ENCODE results near the gene ADAM22. TPM values are rescaled to one million over a fixed set of nuclear protein-coding genes. Genes with fewer than 3 reads are reported as not detected.

ADAM22 gene
- polyA plus RNA-seq, 2 of the 4 experiments (the other 2 are of a cell fraction), result 0.53 to 0.59 TPM

DNA sequence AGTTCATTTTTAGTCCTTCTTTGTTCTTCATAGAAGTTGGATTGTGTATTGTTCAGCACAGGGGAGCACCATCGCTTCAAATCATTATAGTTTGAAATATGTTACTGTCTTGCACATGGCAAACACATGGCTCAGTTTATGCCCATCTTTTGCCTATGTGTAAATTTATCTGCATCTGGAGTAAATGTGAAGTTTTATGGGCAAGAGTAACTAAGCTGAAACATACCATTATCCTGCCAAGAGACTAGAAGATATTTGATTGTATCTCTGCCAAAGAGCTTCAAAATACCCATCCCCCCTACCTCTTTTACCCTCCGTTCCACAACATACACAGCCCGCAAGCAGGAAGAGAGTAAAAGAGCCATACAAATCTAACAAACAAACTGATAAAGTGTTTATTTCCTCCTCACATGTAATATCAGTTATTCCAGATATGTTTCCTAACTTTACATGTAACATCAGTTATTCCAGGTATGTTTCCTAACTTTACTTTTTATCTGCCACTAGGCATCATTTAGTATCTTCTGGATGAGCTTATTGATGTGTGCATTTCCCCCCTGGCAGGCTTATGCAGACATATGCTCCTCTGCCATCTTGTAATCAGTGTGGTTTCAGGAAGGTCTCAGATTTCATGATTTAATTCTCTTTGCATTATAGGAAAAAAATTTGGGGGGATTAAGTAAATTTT lies 158.1 kb downstream of the ADAM22 start:
- ATAC-seq (no peak), FAIRE-seq (no peak), DNase-seq (ENCODE audit: low read depth in 1 of 2, low spot score in 1 of 2) (no peak)
- Histone ChIP-seq H3K27ac (no peak overlapping the region), H3K4me1 (no peaks in the 10 kb centered on the region), H3K4me3 (no peak overlapping the region), H3K4me2 (no peak overlapping the region), H3K9me3 (no peaks in the 10 kb centered on the region)
- TF ChIP-seq TP53 (CRISPR knock-in tag; IDR thresholded peaks at IDR 0.05) (no peak), NPAS2 (CRISPR knock-in tag; IDR thresholded peaks at IDR 0.05; ENCODE audit: borderline replicate concordance) (no peak), ZC3H11A (IDR thresholded peaks at IDR 0.05) (no peak), CBX8 (IDR thresholded peaks at IDR 0.05) (no peak), PHF8 (IDR thresholded peaks at IDR 0.05; ENCODE audit: borderline replicate concordance, low read depth) (no peak), HOXB5 (CRISPR knock-in tag; IDR thresholded peaks at IDR 0.05) (no peak), E2F6 (IDR thresholded peaks at IDR 0.05; ENCODE audit: borderline replicate concordance, low read depth) (no peak), RCOR1 (IDR thresholded peaks at IDR 0.05; ENCODE audit: low read depth, low read length) (no peak), ELK1 (IDR thresholded peaks at IDR 0.05; ENCODE audit: low read depth, low read length) (no peak), HMGXB4 (CRISPR knock-in tag; IDR thresholded peaks at IDR 0.05; ENCODE audit: borderline replicate concordance) (no peak), RAD21 (conservative IDR thresholded peaks at IDR 0.05 in 1 of 2, IDR thresholded peaks at IDR 0.05 in 1 of 2) (no peak), CHD2 (IDR thresholded peaks at IDR 0.05; ENCODE audit: low read length, partially characterized antibody) (no peak), CHD4 (IDR thresholded peaks at IDR 0.05; ENCODE audit: borderline replicate concordance) (no peak), HOXB13 (CRISPR knock-in tag; IDR thresholded peaks at IDR 0.05; ENCODE audit: low read depth) (no peak)
- TF ChIP-seq, protein P1, sequence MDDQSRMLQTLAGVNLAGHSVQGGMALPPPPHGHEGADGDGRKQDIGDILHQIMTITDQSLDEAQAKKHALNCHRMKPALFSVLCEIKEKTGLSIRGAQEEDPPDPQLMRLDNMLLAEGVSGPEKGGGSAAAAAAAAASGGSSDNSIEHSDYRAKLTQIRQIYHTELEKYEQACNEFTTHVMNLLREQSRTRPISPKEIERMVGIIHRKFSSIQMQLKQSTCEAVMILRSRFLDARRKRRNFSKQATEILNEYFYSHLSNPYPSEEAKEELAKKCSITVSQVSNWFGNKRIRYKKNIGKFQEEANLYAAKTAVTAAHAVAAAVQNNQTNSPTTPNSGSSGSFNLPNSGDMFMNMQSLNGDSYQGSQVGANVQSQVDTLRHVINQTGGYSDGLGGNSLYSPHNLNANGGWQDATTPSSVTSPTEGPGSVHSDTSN (IDR thresholded peaks at IDR 0.05), result no peak
- 63% methylated on average over 3 of the region's 3 CpGs for WGBS (ENCODE audit: missing lambda C conversion rate)
- CTCF ChIA-PET, result no interaction called here
- POLR2A ChIA-PET, result no interaction called here

DNA sequence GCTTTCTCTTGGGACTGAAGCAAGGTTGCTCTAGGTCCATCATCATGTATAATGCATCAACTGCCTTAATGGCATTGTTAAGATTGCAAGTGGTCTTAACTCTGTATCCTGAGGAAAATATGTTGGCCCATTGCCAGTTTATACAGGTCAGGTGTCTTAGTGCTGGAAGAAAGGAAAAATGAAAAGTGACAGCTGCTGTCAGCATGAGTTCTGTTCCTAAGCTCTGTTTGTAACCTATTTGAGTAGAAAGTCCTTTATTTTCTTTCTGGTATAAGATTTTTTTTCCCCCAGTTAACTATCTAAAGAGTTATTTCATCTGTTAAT lies 158.6 kb downstream of the ADAM22 start:
- ChIA-PET CTCF (no interaction called here), POLR2A (no interaction called here)
- no peak for ATAC-seq

DNA sequence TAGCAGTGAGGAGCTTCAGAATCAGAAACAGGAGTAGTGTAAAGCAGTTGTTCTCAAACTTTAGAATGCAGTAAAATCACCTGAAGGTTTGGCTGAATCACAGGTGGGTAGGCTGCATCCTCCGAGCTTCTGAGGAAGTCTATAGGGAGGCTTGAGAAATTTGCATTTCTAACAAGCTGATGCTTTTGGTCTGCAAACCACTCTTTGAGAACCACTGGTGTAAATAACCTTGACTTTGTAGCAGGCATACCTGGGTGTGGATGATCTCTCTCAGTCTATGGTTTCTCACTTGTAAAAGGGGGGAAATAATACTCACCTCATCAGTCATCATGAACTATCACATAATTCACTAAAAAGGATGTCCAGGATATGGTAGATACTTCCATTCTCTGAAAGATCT lies 167.7 kb downstream of the ADAM22 start:
- H3K4me3 ChIP-seq, result no peak overlapping the region
- DNase-seq (ENCODE audit: low read depth in 1 of 2, low spot score in 1 of 2), result no peak
- H3K27ac ChIP-seq, result no peak overlapping the region
- H3K4me1 ChIP-seq, result no peaks in the 10 kb centered on the region
- no peak overlapping the region for H3K4me2 ChIP-seq
- no peak for TF ChIP-seq MAX (IDR thresholded peaks at IDR 0.05)
- no peak for TF ChIP-seq EHMT2 (IDR thresholded peaks at IDR 0.05; ENCODE audit: low read depth)
- TF ChIP-seq RCOR1 (IDR thresholded peaks at IDR 0.05; ENCODE audit: low read depth, low read length), result no peak
- no peak for TF ChIP-seq ESRRA (IDR thresholded peaks at IDR 0.05; ENCODE audit: borderline replicate concordance, low read length)
- TF ChIP-seq MYC (IDR thresholded peaks at IDR 0.05; ENCODE audit: borderline replicate concordance, low read length), result no peak
- TF ChIP-seq HES2 (IDR thresholded peaks at IDR 0.05), result no peak
- no peak for TF ChIP-seq HOXA7 (CRISPR knock-in tag; IDR thresholded peaks at IDR 0.05)
- no peak for TF ChIP-seq JUNB (IDR thresholded peaks at IDR 0.05)
- TF ChIP-seq RAD21 (conservative IDR thresholded peaks at IDR 0.05 in 1 of 2, IDR thresholded peaks at IDR 0.05 in 1 of 2), result no peak
- no peak for TF ChIP-seq KDM1A (IDR thresholded peaks at IDR 0.05; ENCODE audit: low read depth)
- no peak for TF ChIP-seq FOXS1 (CRISPR knock-in tag; IDR thresholded peaks at IDR 0.05)
- no peak for TF ChIP-seq SREBF2 (IDR thresholded peaks at IDR 0.05)
- no peak for TF ChIP-seq BHLHE40 (IDR thresholded peaks at IDR 0.05; ENCODE audit: low read depth, low read length)
- no peak for TF ChIP-seq RARB (CRISPR knock-in tag; IDR thresholded peaks at IDR 0.05)
- TF ChIP-seq KDM5A (IDR thresholded peaks at IDR 0.05), result no peak
- no peak for TF ChIP-seq FOSB (CRISPR knock-in tag; IDR thresholded peaks at IDR 0.05)
- no peak for FAIRE-seq
- POLR2A ChIA-PET, result no interaction called here
- no peak for ATAC-seq
- 18% methylated on average over 1 of the region's 1 CpG for WGBS (ENCODE audit: missing lambda C conversion rate)
- H3K9me3 ChIP-seq, result no peaks in the 10 kb centered on the region
- CTCF ChIA-PET, result interaction anchor here (1.1 to 2.0 kb wide), 3 partner anchors 10 to 143 kb away, joined by 3 to 5 read pairs (median 4); no protein-coding TSS in a partner anchor

More for the DNA sequence above, 158.6 kb downstream of the ADAM22 start:
- Histone ChIP-seq H3K27ac (no peak overlapping the region), H3K9me3 (no peaks in the 10 kb centered on the region), H3K4me2 (no peak overlapping the region), H3K4me1 (no peaks in the 10 kb centered on the region), H3K4me3 (no peak overlapping the region)
- FAIRE-seq (no peak), DNase-seq (ENCODE audit: low read depth in 1 of 2, low spot score in 1 of 2) (no peak)
- TF ChIP-seq RCOR1 (IDR thresholded peaks at IDR 0.05; ENCODE audit: low read depth, low read length), result no peak
- no peak for TF ChIP-seq GATA3 (IDR thresholded peaks at IDR 0.05; ENCODE audit: borderline replicate concordance)
- no peak for TF ChIP-seq TFCP2L1 (CRISPR knock-in tag; IDR thresholded peaks at IDR 0.05)
- TF ChIP-seq EHF (CRISPR knock-in tag; IDR thresholded peaks at IDR 0.05), result no peak
- no peak for TF ChIP-seq POLR2A (IDR thresholded peaks at IDR 0.05; ENCODE audit: low read length)
- TF ChIP-seq HDAC2 (IDR thresholded peaks at IDR 0.05), result no peak
- TF ChIP-seq ZFP36 (IDR thresholded peaks at IDR 0.05; ENCODE audit: borderline replicate concordance, partially characterized antibody), result no peak
- no peak for TF ChIP-seq KDM5A (IDR thresholded peaks at IDR 0.05)
- no peak for TF ChIP-seq FOSB (CRISPR knock-in tag; IDR thresholded peaks at IDR 0.05)

Data from A549 (cell line).